Tibial artery (tissue), 4 donors: Measurements from ENCODE around the gene BCAR3.

Experiments
- DNase-seq, 2 donors: peaks; one replicate each; pipeline ENCODE4 v3.0.0-alpha.2; 2019
- H3K27ac ChIP-seq, 2 donors: fragments of 200-600 bp; sonication (generic) in 1 of 2; 1 replicate in 1 of 2; 2 replicates in 1 of 2; pipeline ENCODE4 v1.5.1; 2018 to 2019; ENCODE audit warnings: mild to moderate bottlenecking in 1 of 2
- H3K27me3 ChIP-seq, 2 donors: fragments of 200-600 bp; sonication (generic) in 1 of 2; one replicate each; pipeline versions ENCODE4 v1.5.1 to v1.6.0; 2016 to 2019
- H3K36me3 ChIP-seq, 3 donors: fragments of 200-600 bp; sonication (generic) in 2 of 3; one replicate each; pipeline ENCODE4 v1.5.1; 2016 to 2019; ENCODE audit warnings: mild to moderate bottlenecking in 2 of 3
- H3K4me1 ChIP-seq, 4 donors: fragments of 200-600 bp; sonication (generic) in 2 of 4; 1 replicate in 3 of 4; 2 replicates in 1 of 4; pipeline ENCODE4 v1.5.1; 2016 to 2019
- H3K4me3 ChIP-seq, 2 donors: fragments of 200-600 bp; sonication (generic) in 1 of 2; 1 replicate in 1 of 2; 2 replicates in 1 of 2; pipeline ENCODE4 v1.5.1; 2018 to 2019; ENCODE audit warnings: mild to moderate bottlenecking in 2 of 2
- H3K9me3 ChIP-seq, 3 donors: fragments of 200-600 bp; sonication (generic) in 1 of 3; one replicate each; pipeline ENCODE4 v1.5.1; 2016 to 2019
- CTCF ChIP-seq, 2 experiments: fragments of 200-600 bp in 1 of 2; fragments of 450-650 bp in 1 of 2; IDR thresholded peaks; one replicate each; pipeline ENCODE4 v1.5.1; 2017 to 2019; ENCODE audit warnings: antibody characterized with exemption in 2 of 2, mild to moderate bottlenecking in 1 of 2, moderate library complexity in 1 of 2
- intact Hi-C: fragments of 100-400 bp; cut with DNase I; formaldehyde crosslinking; loops from one replicate; pipeline ENCODE4 v1.15.0; 2023; ENCODE audit warnings: low total_unique reads

Gene BCAR3

GRCh38 chr1:93681101-93681988 is at the start of gene BCAR3:
TSS of gene BCAR3 (minus strand) at chr1:93681837. CDS start at chr1:93674930, 6,907 bp downstream.
- no peaks in the 10 kb centered on the region for H3K27me3 ChIP-seq
- TF ChIP-seq CTCF (IDR thresholded peaks at IDR 0.05), result peak; percentile 13 to 23
- peak within 1 kb of the TSS; percentile 75 to 77 for H3K4me3 ChIP-seq
- intact Hi-C loops, result no loop called here
- no peaks in the 10 kb centered on the region for H3K36me3 ChIP-seq
- peaks cover 0 to 16% (median 10%) of the 10 kb centered on the region in 4 donors for H3K4me1 ChIP-seq
- DNase-seq, result peak; percentile 72 to 83
- no peaks in the 10 kb centered on the region for H3K9me3 ChIP-seq
- H3K27ac ChIP-seq, result peak within 1 kb of the TSS; percentile 87 to 88

GRCh38 chr1:93730621-93731020 is 49.0 kb upstream of the BCAR3 start:
- DNase-seq, result no peak
- H3K27ac ChIP-seq, result no peak overlapping the region

GRCh38 chr1:93729906-93730305 is 48.3 kb upstream of the BCAR3 start:
- no peak for TF ChIP-seq CTCF (IDR thresholded peaks at IDR 0.05)
- DNase-seq, result no peak
- H3K9me3 ChIP-seq, result no peaks in the 10 kb centered on the region
- H3K36me3 ChIP-seq, result no peaks in the 10 kb centered on the region
- no peak overlapping the region for H3K4me3 ChIP-seq
- no peaks in the 10 kb centered on the region for H3K27me3 ChIP-seq
- H3K4me1 ChIP-seq, result peaks cover 0 to 18% (median 6%) of the 10 kb centered on the region in 4 donors
- intact Hi-C loops, result no loop called here
- no peak overlapping the region for H3K27ac ChIP-seq

More at GRCh38 chr1:93730621-93731020, 49.0 kb upstream of the BCAR3 start:
- Histone ChIP-seq H3K9me3 (no peaks in the 10 kb centered on the region), H3K4me1 (peaks cover 0 to 15% (median 6%) of the 10 kb centered on the region in 4 donors), H3K36me3 (no peaks in the 10 kb centered on the region), H3K27me3 (no peaks in the 10 kb centered on the region), H3K4me3 (no peak overlapping the region)
- no peak for TF ChIP-seq CTCF (IDR thresholded peaks at IDR 0.05)
- intact Hi-C loops, result no loop called here

GRCh38 chr1:93729502-93729901 is 47.9 kb upstream of the BCAR3 start:
- no peak overlapping the region for H3K4me3 ChIP-seq
- peaks cover 0 to 18% (median 6%) of the 10 kb centered on the region in 4 donors for H3K4me1 ChIP-seq
- intact Hi-C loops, result no loop called here
- DNase-seq, result no peak
- H3K36me3 ChIP-seq, result no peaks in the 10 kb centered on the region
- no peak overlapping the region for H3K27ac ChIP-seq
- no peak for TF ChIP-seq CTCF (IDR thresholded peaks at IDR 0.05)
- no peaks in the 10 kb centered on the region for H3K27me3 ChIP-seq
- H3K9me3 ChIP-seq, result no peaks in the 10 kb centered on the region

- TF ChIP-seq CTCF (IDR thresholded peaks at IDR 0.05), result no peak
Measured at GRCh38 chr1:93728480-93729131, 47.0 kb upstream of the BCAR3 start.

More at GRCh38 chr1:93728480-93729131, 47.0 kb upstream of the BCAR3 start:
- Histone ChIP-seq H3K9me3 (no peaks in the 10 kb centered on the region), H3K27me3 (no peaks in the 10 kb centered on the region), H3K4me1 (peaks cover 0 to 22% (median 7%) of the 10 kb centered on the region in 4 donors), H3K27ac (no peak overlapping the region), H3K4me3 (no peak overlapping the region), H3K36me3 (no peaks in the 10 kb centered on the region)
- no peak for DNase-seq
- intact Hi-C loops, result no loop called here
